Measurements from ENCODE around the gene NT5DC2. TPM values are rescaled to one million over a fixed set of nuclear protein-coding genes. Genes with fewer than 3 reads are reported as not detected.

NT5DC2 gene
- total and polyA plus RNA-seq, 2 of the 8 experiments (the other 6 are each of a cell fraction or from before 2014, with no cell fraction given), result 331 to 477 TPM

GRCh38 chr3:52512727-52513126 is 20.9 kb downstream of the NT5DC2 start:
- H3K23ac ChIP-seq (ENCODE audit: insufficient read length), result no peak overlapping the region
- ChIA-PET CTCF (ENCODE audit: partially characterized antibody) (interaction anchor here (0.8 to 2.7 kb wide), 6 partner anchors 10 to 65 kb away, joined by 3 to 12 read pairs (median 4); partner anchors contain the start of gene STAB1), POLR2A (ENCODE audit: partially characterized antibody) (interaction anchor here (0.6 to 4.1 kb wide), 5 partner anchors 11 to 90 kb away, joined by 3 to 16 read pairs (median 3); no protein-coding TSS in a partner anchor)
- peak overlapping the region; percentile 31; the same call in 1 of the 2 replicates for H4K8ac ChIP-seq (ENCODE audit: extremely low read depth, insufficient read depth, low read length)
- no peaks in the 10 kb centered on the region for H3K23me2 ChIP-seq (ENCODE audit: low read depth, low read length)
- no peak overlapping the region for H3K27ac ChIP-seq (ENCODE audit: low read depth, low read length)
- H3K18ac ChIP-seq (ENCODE audit: extremely low read depth, low read length), result no peak overlapping the region
- no peak overlapping the region for H3K9ac ChIP-seq (replicated peaks in 1 of 4; ENCODE audit: extremely low read depth in 1 of 4, low read depth in 3 of 4, low read length in 3 of 4)
- FAIRE-seq, result no peak
- no peaks in the 10 kb centered on the region for H3K9me3 ChIP-seq (ENCODE audit: insufficient read depth in 2 of 2, low read depth in 1 of 2, low read length in 1 of 2)
- no peak overlapping the region for H2AK5ac ChIP-seq (ENCODE audit: low read depth, low read length)
- H3K79me2 ChIP-seq (ENCODE audit: control insufficient read depth in 1 of 2, insufficient read depth in 2 of 2, low read length in 2 of 2), result no peaks in the 10 kb centered on the region
- peaks cover 0 to 3% (median 1%) of the 10 kb centered on the region in 4 experiments; a peak in 4 of 7 replicates for H3K27me3 ChIP-seq (replicated peaks in 1 of 4; ENCODE audit: control insufficient read depth in 3 of 4, extremely low read depth in 1 of 4, insufficient read depth in 3 of 4, low read length in 3 of 4)
- H2BK120ac ChIP-seq (replicated peaks; ENCODE audit: low read depth, low read length), result no peak overlapping the region
- no peak overlapping the region for H3K4me3 ChIP-seq (ENCODE audit: extremely low read depth in 1 of 4, insufficient read depth in 2 of 4, low read depth in 3 of 4, low read length in 4 of 4)
- no peak overlapping the region for H2BK12ac ChIP-seq (ENCODE audit: low read depth, low read length)
- 0 out of 2 replicates have a peak overlapping the region, but pooled peaks have one; percentile 61 for H2BK15ac ChIP-seq (ENCODE audit: low read length)
- H3K4me2 ChIP-seq (ENCODE audit: insufficient read depth in 1 of 2, low read depth in 2 of 2, low read length in 2 of 2), result no peak overlapping the region
- 87% methylated on average over 17 of the region's 17 CpGs; no CpG with 5 or more reads in 1 of the 2 experiments for WGBS, 2 experiments (ENCODE audit: extremely low coverage in 1 of 2, insufficient coverage in 1 of 2, insufficient read length in 1 of 2, insufficient replicate concordance in 2 of 2, low coverage in 1 of 2, low lambda C conversion rate in 2 of 2, missing lambda C conversion rate in 1 of 2)
- H4K20me1 ChIP-seq (replicated peaks in 1 of 2; ENCODE audit: control insufficient read depth in 1 of 2, insufficient read depth in 2 of 2, low read length in 2 of 2), result peaks cover 0 to 1% of the 10 kb centered on the region in 2 experiments
- no peaks in the 10 kb centered on the region for H3K36me3 ChIP-seq (ENCODE audit: control insufficient read depth in 2 of 4, insufficient read depth in 4 of 4, low read length in 3 of 4)
- no peak overlapping the region for H3K14ac ChIP-seq (ENCODE audit: insufficient read length)
- DNase-seq (ENCODE audit: low read depth in 1 of 2, low spot score in 2 of 2), result no peak
- H2BK20ac ChIP-seq (ENCODE audit: low read length), result no peak overlapping the region
- peaks cover 0 to 4% (median 0%) of the 10 kb centered on the region in 4 experiments; a peak in 1 of 7 replicates for H3K4me1 ChIP-seq (replicated peaks in 1 of 4; ENCODE audit: control insufficient read depth in 3 of 4, insufficient read depth in 4 of 4, low read length in 3 of 4)
- H2BK5ac ChIP-seq (ENCODE audit: low read depth, low read length), result no peak overlapping the region
- H3K79me1 ChIP-seq (ENCODE audit: low read depth, low read length), result no peaks in the 10 kb centered on the region
- H2AFZ ChIP-seq (ENCODE audit: low read length), result 0 out of 2 replicates have a peak overlapping the region, but pooled peaks have one; percentile 3
- H3K56ac ChIP-seq (replicated peaks; ENCODE audit: insufficient read length, low read depth, low read length), result no peak overlapping the region
- H4K91ac ChIP-seq (replicated peaks; ENCODE audit: insufficient read length, low read length), result no peak overlapping the region
- H4K5ac ChIP-seq (ENCODE audit: insufficient read length, low read depth, low read length), result no peak overlapping the region
- H3K4ac ChIP-seq (replicated peaks; ENCODE audit: insufficient read length, low read depth, low read length), result no peak overlapping the region
- no peak for TF ChIP-seq KDM1A (IDR thresholded peaks at IDR 0.05; ENCODE audit: borderline replicate concordance, low read length)
- no peak for TF ChIP-seq RAD21 (IDR thresholded peaks at IDR 0.05 in 1 of 2, conservative IDR thresholded peaks at IDR 0.05 in 1 of 2; ENCODE audit: low read depth in 2 of 2, low read length in 2 of 2)
- TF ChIP-seq MAFK (IDR thresholded peaks at IDR 0.05; ENCODE audit: low read depth, low read length), result no peak
- TF ChIP-seq KDM4A (IDR thresholded peaks at IDR 0.05; ENCODE audit: low read depth, low read length, severe bottlenecking), result no peak
- TF ChIP-seq EP300 (IDR thresholded peaks at IDR 0.05; ENCODE audit: borderline replicate concordance in 1 of 2, low read depth in 2 of 2, low read length in 2 of 2), result no peak
- TF ChIP-seq SAP30 (IDR thresholded peaks at IDR 0.05; ENCODE audit: insufficient read depth, insufficient replicate concordance, low read length), result no peak
- TF ChIP-seq RFX5 (IDR thresholded peaks at IDR 0.05; ENCODE audit: borderline replicate concordance, low read depth, low read length), result no peak
- TF ChIP-seq SRF (IDR thresholded peaks at IDR 0.05; ENCODE audit: low read depth, low read length), result no peak
- no peak for TF ChIP-seq SIRT6 (IDR thresholded peaks at IDR 0.05; ENCODE audit: low read length)
- no peak for TF ChIP-seq NANOG (IDR thresholded peaks at IDR 0.05; ENCODE audit: insufficient read depth, low read depth, low read length, poor library complexity, severe bottlenecking)
- no peak for TF ChIP-seq HDAC6 (IDR thresholded peaks at IDR 0.05; ENCODE audit: low read depth, low read length)
- no peak for TF ChIP-seq SUZ12 (IDR thresholded peaks at IDR 0.05; ENCODE audit: low read length)
